ENCODE results near the gene GABRB1. TPM values are rescaled to one million over a fixed set of nuclear protein-coding genes. Genes with fewer than 3 reads are reported as not detected.

Gene GABRB1
- total RNA-seq, 5 donors from 2014 or later (not counting 1 experiment from before 2014, with no cell fraction given): not detected

GRCh38 chr4:47095884-47096283 lies 64.5 kb downstream of the GABRB1 start:
- H3K27ac ChIP-seq (ENCODE audit: low read length): no peak overlapping the region
- peaks cover 0 to 3% of the 10 kb centered on the region in 2 experiments for H3K27me3 ChIP-seq (replicated peaks in 1 of 2; ENCODE audit: control insufficient read depth in 2 of 2, extremely low read depth in 1 of 2, insufficient read depth in 2 of 2, low read length in 1 of 2)
- ATAC-seq (replicated peaks in 1 of 4) (no peak), DNase-seq (no peak)
- H3K4me3 Mint-ChIP-seq: no peak overlapping the region
- H3K9me3 Mint-ChIP-seq: no peaks in the 10 kb centered on the region
- H3K36me3 Mint-ChIP-seq: no peaks in the 10 kb centered on the region
- CTCF ChIA-PET: interaction anchor here in 1 of 2 donors (0.6 kb wide), 1 partner anchor 463 kb away, joined by 3 read pairs; no protein-coding TSS in a partner anchor
- no peaks in the 10 kb centered on the region for H3K36me3 ChIP-seq (ENCODE audit: control insufficient read depth in 2 of 2, extremely low read depth in 1 of 2, insufficient read depth in 1 of 2, low read length in 1 of 2)
- POLR2A ChIA-PET: no interaction called here
- no peaks in the 10 kb centered on the region for H3K4me1 ChIP-seq (ENCODE audit: control insufficient read depth in 1 of 2, extremely low read depth in 1 of 2, insufficient read depth in 2 of 2, low read length in 2 of 2)
- WGBS (ENCODE audit: insufficient coverage): no CpG with 5 or more reads among the region's 1 CpG
- no peaks in the 10 kb centered on the region for H3K4me1 Mint-ChIP-seq
- H3K27me3 Mint-ChIP-seq: peaks cover 2 to 7% of the 10 kb centered on the region in 2 donors
- H3K4me3 ChIP-seq (ENCODE audit: control insufficient read depth in 1 of 2, extremely low read depth in 1 of 2, low read length in 1 of 2): no peak overlapping the region
- no peaks in the 10 kb centered on the region for H3K9me3 ChIP-seq
- no peak overlapping the region for H3K27ac Mint-ChIP-seq

- CTCF ChIA-PET: no interaction called here
- no peaks in the 10 kb centered on the region for H3K4me1 ChIP-seq (ENCODE audit: control insufficient read depth in 1 of 2, extremely low read depth in 1 of 2, insufficient read depth in 2 of 2, low read length in 2 of 2)
Measured at GRCh38 chr4:47101453-47101852, 70.1 kb downstream of the GABRB1 start.

GRCh38 chr4:47104986-47105385 lies 73.6 kb downstream of the GABRB1 start:
- POLR2A ChIA-PET: no interaction called here
- DNase-seq: no peak
- CTCF ChIA-PET: no interaction called here
- H3K27ac Mint-ChIP-seq: no peak overlapping the region
- WGBS (ENCODE audit: insufficient coverage): 100% methylated on average over 1 of the region's 1 CpG
- Histone ChIP-seq H3K4me1 (ENCODE audit: control insufficient read depth in 1 of 2, extremely low read depth in 1 of 2, insufficient read depth in 2 of 2, low read length in 2 of 2) (no peaks in the 10 kb centered on the region), H3K36me3 (ENCODE audit: control insufficient read depth in 2 of 2, extremely low read depth in 1 of 2, insufficient read depth in 1 of 2, low read length in 1 of 2) (no peaks in the 10 kb centered on the region), H3K27me3 (replicated peaks in 1 of 2; ENCODE audit: control insufficient read depth in 2 of 2, extremely low read depth in 1 of 2, insufficient read depth in 2 of 2, low read length in 1 of 2) (peaks cover 0 to 2% of the 10 kb centered on the region in 2 experiments), H3K27ac (ENCODE audit: low read length) (no peak overlapping the region), H3K4me3 (ENCODE audit: control insufficient read depth in 1 of 2, extremely low read depth in 1 of 2, low read length in 1 of 2) (no peak overlapping the region), H3K9me3 (no peaks in the 10 kb centered on the region)
- ATAC-seq (replicated peaks in 1 of 4): no peak
- no peaks in the 10 kb centered on the region for H3K9me3 Mint-ChIP-seq
- H3K4me1 Mint-ChIP-seq: no peaks in the 10 kb centered on the region
- H3K27me3 Mint-ChIP-seq: no peaks in the 10 kb centered on the region
- no peak overlapping the region for H3K4me3 Mint-ChIP-seq
- H3K36me3 Mint-ChIP-seq: no peaks in the 10 kb centered on the region

More at GRCh38 chr4:47101453-47101852, 70.1 kb downstream of the GABRB1 start:
- Mint-ChIP-seq H3K9me3 (no peaks in the 10 kb centered on the region), H3K36me3 (no peaks in the 10 kb centered on the region), H3K4me3 (no peak overlapping the region), H3K27me3 (peaks cover 0 to 3% of the 10 kb centered on the region in 2 donors), H3K27ac (no peak overlapping the region), H3K4me1 (no peaks in the 10 kb centered on the region)
- ATAC-seq (replicated peaks in 1 of 4) (no peak), DNase-seq (no peak)
- Histone ChIP-seq H3K4me3 (ENCODE audit: control insufficient read depth in 1 of 2, extremely low read depth in 1 of 2, low read length in 1 of 2) (no peak overlapping the region), H3K9me3 (no peaks in the 10 kb centered on the region), H3K27me3 (replicated peaks in 1 of 2; ENCODE audit: control insufficient read depth in 2 of 2, extremely low read depth in 1 of 2, insufficient read depth in 2 of 2, low read length in 1 of 2) (peaks cover 0 to 2% of the 10 kb centered on the region in 2 experiments), H3K36me3 (ENCODE audit: control insufficient read depth in 2 of 2, extremely low read depth in 1 of 2, insufficient read depth in 1 of 2, low read length in 1 of 2) (no peaks in the 10 kb centered on the region), H3K27ac (ENCODE audit: low read length) (no peak overlapping the region)
- POLR2A ChIA-PET: no interaction called here
- WGBS (ENCODE audit: insufficient coverage): no CpG with 5 or more reads among the region's 1 CpG

- no CpG with 5 or more reads among the region's 1 CpG for WGBS (ENCODE audit: insufficient coverage)
- no peaks in the 10 kb centered on the region for H3K9me3 Mint-ChIP-seq
- no peaks in the 10 kb centered on the region for H3K36me3 Mint-ChIP-seq
- Histone ChIP-seq H3K27me3 (replicated peaks in 1 of 2; ENCODE audit: control insufficient read depth in 2 of 2, extremely low read depth in 1 of 2, insufficient read depth in 2 of 2, low read length in 1 of 2) (peaks cover 0 to 2% of the 10 kb centered on the region in 2 experiments), H3K4me3 (ENCODE audit: control insufficient read depth in 1 of 2, extremely low read depth in 1 of 2, low read length in 1 of 2) (no peak overlapping the region), H3K27ac (ENCODE audit: low read length) (no peak overlapping the region), H3K4me1 (ENCODE audit: control insufficient read depth in 1 of 2, extremely low read depth in 1 of 2, insufficient read depth in 2 of 2, low read length in 2 of 2) (no peaks in the 10 kb centered on the region), H3K36me3 (ENCODE audit: control insufficient read depth in 2 of 2, extremely low read depth in 1 of 2, insufficient read depth in 1 of 2, low read length in 1 of 2) (no peaks in the 10 kb centered on the region), H3K9me3 (no peaks in the 10 kb centered on the region)
- ChIA-PET POLR2A (no interaction called here), CTCF (no interaction called here)
- no peak overlapping the region for H3K27ac Mint-ChIP-seq
- ATAC-seq (replicated peaks in 1 of 4) (no peak), DNase-seq (no peak)
- no peaks in the 10 kb centered on the region for H3K4me1 Mint-ChIP-seq
- no peak overlapping the region for H3K4me3 Mint-ChIP-seq
- H3K27me3 Mint-ChIP-seq: no peaks in the 10 kb centered on the region
Measured at GRCh38 chr4:47106561-47106960, 75.2 kb downstream of the GABRB1 start.

- ChIA-PET CTCF (no interaction called here), POLR2A (no interaction called here)
- 80% methylated on average over 1 of the region's 2 CpGs for WGBS (ENCODE audit: insufficient coverage)
- Mint-ChIP-seq H3K27me3 (peaks cover 0 to 2% of the 10 kb centered on the region in 2 donors), H3K36me3 (no peaks in the 10 kb centered on the region), H3K4me1 (no peaks in the 10 kb centered on the region), H3K9me3 (no peaks in the 10 kb centered on the region), H3K27ac (no peak overlapping the region), H3K4me3 (no peak overlapping the region)
- no peak for DNase-seq
- Histone ChIP-seq H3K27me3 (replicated peaks in 1 of 2; ENCODE audit: control insufficient read depth in 2 of 2, extremely low read depth in 1 of 2, insufficient read depth in 2 of 2, low read length in 1 of 2) (peaks cover 0 to 2% of the 10 kb centered on the region in 2 experiments), H3K27ac (ENCODE audit: low read length) (no peak overlapping the region), H3K9me3 (no peaks in the 10 kb centered on the region), H3K4me3 (ENCODE audit: control insufficient read depth in 1 of 2, extremely low read depth in 1 of 2, low read length in 1 of 2) (no peak overlapping the region), H3K36me3 (ENCODE audit: control insufficient read depth in 2 of 2, extremely low read depth in 1 of 2, insufficient read depth in 1 of 2, low read length in 1 of 2) (no peaks in the 10 kb centered on the region), H3K4me1 (ENCODE audit: control insufficient read depth in 1 of 2, extremely low read depth in 1 of 2, insufficient read depth in 2 of 2, low read length in 2 of 2) (no peaks in the 10 kb centered on the region)
- ATAC-seq (replicated peaks in 1 of 4): no peak
Measured at GRCh38 chr4:47109379-47109778, 78.0 kb downstream of the GABRB1 start.

GRCh38 chr4:47110546-47111132 lies 79.3 kb downstream of the GABRB1 start:
- H3K36me3 ChIP-seq (ENCODE audit: control insufficient read depth in 2 of 2, extremely low read depth in 1 of 2, insufficient read depth in 1 of 2, low read length in 1 of 2): no peaks in the 10 kb centered on the region
- H3K27me3 ChIP-seq (replicated peaks in 1 of 2; ENCODE audit: control insufficient read depth in 2 of 2, extremely low read depth in 1 of 2, insufficient read depth in 2 of 2, low read length in 1 of 2): no peaks in the 10 kb centered on the region
- WGBS (ENCODE audit: insufficient coverage): no CpG with 5 or more reads among the region's 1 CpG
- CTCF ChIA-PET: interaction anchor here in 1 of 2 donors (0.9 kb wide), 1 partner anchor 12 kb away, joined by 3 read pairs; no protein-coding TSS in a partner anchor
- H3K9me3 ChIP-seq: no peaks in the 10 kb centered on the region
- no peak overlapping the region for H3K4me3 Mint-ChIP-seq
- POLR2A ChIA-PET: no interaction called here
- H3K4me3 ChIP-seq (ENCODE audit: control insufficient read depth in 1 of 2, extremely low read depth in 1 of 2, low read length in 1 of 2): no peak overlapping the region
- no peak overlapping the region for H3K27ac Mint-ChIP-seq
- peaks cover 0 to 4% of the 10 kb centered on the region in 2 donors for H3K27me3 Mint-ChIP-seq
- H3K27ac ChIP-seq (ENCODE audit: low read length): no peak overlapping the region
- no peak for ATAC-seq (replicated peaks in 1 of 4)
- DNase-seq: no peak
- no peaks in the 10 kb centered on the region for H3K36me3 Mint-ChIP-seq
- no peaks in the 10 kb centered on the region for H3K4me1 ChIP-seq (ENCODE audit: control insufficient read depth in 1 of 2, extremely low read depth in 1 of 2, insufficient read depth in 2 of 2, low read length in 2 of 2)
- no peaks in the 10 kb centered on the region for H3K4me1 Mint-ChIP-seq
- H3K9me3 Mint-ChIP-seq: no peaks in the 10 kb centered on the region
